SK-N-SH (cell line): ENCODE results near the gene KLK15. TPM values are rescaled to one million over a fixed set of nuclear protein-coding genes. Genes with fewer than 3 reads are reported as not detected.

Experiments used
- CTCF ChIA-PET: fragments of 300-600, 350-600 bp; formaldehyde crosslinking; extraction: SDS; loops from one replicate; lab custom pipeline; 2021; lab: Yijun Ruan, JAX
- POLR2A ChIA-PET: fragments of 350-600 bp; sonication (Branson Sonifier 250); formaldehyde crosslinking; extraction: SDS; loops from one replicate; lab custom pipeline; 2020; ENCODE audit warnings: antibody characterized with exemption, inconsistent platforms; lab: Yijun Ruan, JAX
- DNase-seq: peaks from one replicate; pipeline ENCODE4 v3.0.0; 2012
- H2AFZ ChIP-seq: fragments of 200-600 bp; sonication (generic); 2 replicates; pipeline ENCODE4 v1.8.1; 2016; ENCODE audit warnings: antibody characterized with exemption, mild to moderate bottlenecking, low read depth
- H3F3A ChIP-seq: fragments of 200-600 bp; sonication (generic); replicated peaks from 2 replicates; pipeline ENCODE3; 2016; ENCODE audit warnings: antibody characterized with exemption, mild to moderate bottlenecking; ENCODE audit not compliant: insufficient read depth
- H3K27ac ChIP-seq, 2 experiments: fragments of 200-500 bp in 1 of 2; fragments of 200-600 bp in 1 of 2; sonication (Bioruptor generic) in 1 of 2; sonication (generic), shearing (Covaris generic) in 1 of 2; 2 replicates each; pipeline versions ENCODE4 v1.5.1 to v1.6.1; 2014 to 2016; ENCODE audit warnings: low read depth in 2 of 2, inconsistent platforms in 1 of 2, low read length in 1 of 2, mild to moderate bottlenecking in 1 of 2, mixed read lengths in 1 of 2
- H3K27me3 ChIP-seq: fragments of 200-600 bp; sonication (generic), shearing (Covaris generic); 2 replicates; pipeline ENCODE4 v1.6.1; 2016; ENCODE audit warnings: mixed run types; ENCODE audit not compliant: insufficient read depth
- H3K36me3 ChIP-seq, 2 experiments: fragments of 200-500 bp in 1 of 2; fragments of 200-600 bp in 1 of 2; sonication (Bioruptor generic) in 1 of 2; sonication (generic) in 1 of 2; replicated peaks in 1 of 2; 2 replicates each; pipeline versions ENCODE3 to v1.5.1; 2014 to 2016; ENCODE audit warnings: low read length in 1 of 2, mild to moderate bottlenecking in 1 of 2; ENCODE audit not compliant: insufficient read depth in 2 of 2, control insufficient read depth in 1 of 2
- H3K4me1 ChIP-seq, 2 experiments: fragments of 200-500 bp in 1 of 2; fragments of 200-600 bp in 1 of 2; sonication (Bioruptor generic) in 1 of 2; sonication (generic), shearing (Covaris generic) in 1 of 2; 2 replicates each; pipeline versions ENCODE4 v1.5.1 to v1.6.1; 2014 to 2016; ENCODE audit warnings: low read depth in 1 of 2, low read length in 1 of 2, mixed run types in 1 of 2; ENCODE audit not compliant: insufficient read depth in 2 of 2, control insufficient read depth in 1 of 2
- H3K4me2 ChIP-seq: fragments of 200-600 bp; sonication (generic), shearing (Covaris generic); 2 replicates; pipeline ENCODE4 v1.6.1; 2017; ENCODE audit warnings: mixed run types
- H3K4me3 ChIP-seq, 2 experiments: fragments of 200-500 bp in 1 of 2; fragments of 200-600 bp in 1 of 2; sonication (Bioruptor generic) in 1 of 2; sonication (generic), shearing (Covaris generic) in 1 of 2; 2 replicates each; pipeline versions ENCODE4 v1.5.1 to v1.8.1; 2014 to 2016; ENCODE audit warnings: low read depth in 2 of 2, inconsistent platforms in 1 of 2, low read length in 1 of 2, mild to moderate bottlenecking in 1 of 2, mixed read lengths in 1 of 2, moderate library complexity in 1 of 2
- H3K79me2 ChIP-seq: fragments of 200-600 bp; sonication (generic); 2 replicates; pipeline ENCODE4 v1.8.1; 2017; ENCODE audit warnings: mild to moderate bottlenecking; ENCODE audit not compliant: insufficient read depth
- H3K9ac ChIP-seq: fragments of 200-600 bp; sonication (generic); 2 replicates; pipeline ENCODE4 v1.6.1; 2017; ENCODE audit warnings: mixed run types
- H3K9me2 ChIP-seq: fragments of 200-600 bp; sonication (generic); 2 replicates; pipeline ENCODE4 v1.6.1; 2017; ENCODE audit warnings: mixed run types
- H3K9me3 ChIP-seq: fragments of 200-600 bp; sonication (generic); 2 replicates; pipeline ENCODE4 v1.6.1; 2017; ENCODE audit warnings: mixed run types, mild to moderate bottlenecking, moderate library complexity
- H4K20me1 ChIP-seq: fragments of 200-600 bp; sonication (generic); 2 replicates; pipeline ENCODE4 v1.6.1; 2017; ENCODE audit warnings: mild to moderate bottlenecking, mixed run types; ENCODE audit not compliant: insufficient read depth
- EZH2phosphoT487 ChIP-seq: fragments of 200-600 bp; sonication (generic); IDR thresholded peaks from 2 replicates; pipeline ENCODE4 v1.6.1; 2017; ENCODE audit warnings: low read depth, mixed run types, mild to moderate bottlenecking, antibody characterized with exemption, moderate library complexity, borderline replicate concordance
- FOXJ3 ChIP-seq: sonication (generic); formaldehyde crosslinking; IDR thresholded peaks from 2 replicates; pipeline ENCODE4 v1.5.1; 2020; ENCODE audit warnings: mild to moderate bottlenecking, missing genetic modification reagents
- FOXM1 ChIP-seq: IDR thresholded peaks from 2 replicates; pipeline ENCODE4 v1.4.0; 2012; ENCODE audit warnings: low read depth, mild to moderate bottlenecking
- JUND ChIP-seq: IDR thresholded peaks from 2 replicates; pipeline ENCODE4 v1.4.0; 2012
- MEF2A ChIP-seq: IDR thresholded peaks from 2 replicates; pipeline ENCODE4 v1.4.0; 2012; ENCODE audit warnings: low read depth, borderline replicate concordance
- NFIC ChIP-seq: IDR thresholded peaks from 2 replicates; pipeline ENCODE4 v1.4.0; 2012; ENCODE audit warnings: borderline replicate concordance
- NRF1 ChIP-seq: IDR thresholded peaks from 2 replicates; pipeline ENCODE4 v1.6.1; 2012; ENCODE audit warnings: low read depth, mild to moderate bottlenecking, low read length
- POLR2AphosphoS5 ChIP-seq: IDR thresholded peaks from 2 replicates; pipeline ENCODE4 v1.6.1; 2012; ENCODE audit warnings: low read depth, low read length
- REST ChIP-seq: IDR thresholded peaks from 2 replicates; pipeline ENCODE4 v1.6.1; 2012; ENCODE audit warnings: mild to moderate bottlenecking, low read depth, low read length, moderate library complexity
- SIN3A ChIP-seq: IDR thresholded peaks from 2 replicates; pipeline ENCODE4 v1.6.1; 2012; ENCODE audit warnings: low read depth, mild to moderate bottlenecking, low read length, moderate library complexity, borderline replicate concordance
- USF1 ChIP-seq: IDR thresholded peaks from 2 replicates; pipeline ENCODE4 v1.4.0; 2012; ENCODE audit warnings: low read depth, borderline replicate concordance
- ZBTB33 ChIP-seq: IDR thresholded peaks from 2 replicates; pipeline ENCODE4 v1.4.0; 2012; ENCODE audit warnings: low read depth, borderline replicate concordance
- WGBS: methylation state at CpG from one replicate; pipeline ENCODE4 v1.1.6; 2017; ENCODE audit warnings: low lambda C conversion rate; 5-methylcytosine and 5-hydroxymethylcytosine counted together
- polyA plus RNA-seq, 3 experiments: library from polyadenylated mRNA; depleted of rRNA; stranded (reverse); fragments of >200 nt; gene quantifications; 2 replicates each; pipeline ENCODE4 v1.2.3, GENCODE V29; 2012

Gene KLK15
- polyA plus RNA-seq, 1 of the 3 experiments (the other 2 are of a cell fraction), result not detected

- TF ChIP-seq JUND, result no peak
- TF ChIP-seq MEF2A, result no peak
- TF ChIP-seq REST, result no peak
Measured at GRCh38 chr19:50797429-50797780, 36.0 kb downstream of the KLK15 start (continued).

- no peaks in the 10 kb centered on the region; a peak in 1 of 4 replicates for H3K4me1 ChIP-seq
- H3K27me3 ChIP-seq, result no peaks in the 10 kb centered on the region
- H3K4me3 ChIP-seq, result no peak overlapping the region
- DNase-seq, result no peak
- WGBS, result 95% methylated on average over 6 of the region's 8 CpGs
- TF ChIP-seq POLR2AphosphoS5, result no peak; the same call in 1 of the 2 replicates
- no peak for TF ChIP-seq USF1
- no peak for TF ChIP-seq ZBTB33
- TF ChIP-seq NRF1, result no peak
- no peak for TF ChIP-seq NFIC
- TF ChIP-seq SIN3A, result no peak
- TF ChIP-seq FOXM1, result no peak
- TF ChIP-seq FOXJ3 (CRISPR knock-in tag), result no peak
- TF ChIP-seq EZH2phosphoT487, result no peak
- TF ChIP-seq REST, result no peak
- TF ChIP-seq, all 33 proteins: peak for 0
- no peak overlapping the region for H3K27ac ChIP-seq
- H3K9me2 ChIP-seq, result no peaks in the 10 kb centered on the region
- peaks cover 57% of the 10 kb centered on the region for H4K20me1 ChIP-seq
- no peak overlapping the region for H3K9ac ChIP-seq
- no peak overlapping the region for H2AFZ ChIP-seq
- peaks cover 4% of the 10 kb centered on the region for H3F3A ChIP-seq
- CTCF ChIA-PET, result interaction anchor here (1.0 to 2.7 kb wide), 4 partner anchors 14 to 127 kb away, joined by 3 to 14 read pairs (median 7); no protein-coding TSS in a partner anchor
- no peak overlapping the region for H3K4me2 ChIP-seq
- POLR2A ChIA-PET, result no interaction called here
- H3K79me2 ChIP-seq, result peaks cover 20% of the 10 kb centered on the region
- H3K9me3 ChIP-seq, result no peaks in the 10 kb centered on the region
- peaks cover 12 to 35% of the 10 kb centered on the region in 2 experiments for H3K36me3 ChIP-seq
Measured at GRCh38 chr19:50796634-50797428, 36.5 kb downstream of the KLK15 start.
